Breast epithelium (tissue), 3 donors: ENCODE measurements around the gene MAD1L1.

Experiments used
- POLR2A ChIP-seq: fragments of 450-650 bp; IDR thresholded peaks from one replicate; pipeline ENCODE4 v1.6.1; 2016; ENCODE audit warnings: antibody characterized with exemption, mild to moderate bottlenecking, moderate library complexity
- POLR2AphosphoS5 ChIP-seq, 3 donors: sonication (generic); formaldehyde crosslinking; IDR thresholded peaks; one replicate each; pipeline ENCODE4 v1.6.1; 2017; ENCODE audit warnings: antibody characterized with exemption in 3 of 3

DNA sequence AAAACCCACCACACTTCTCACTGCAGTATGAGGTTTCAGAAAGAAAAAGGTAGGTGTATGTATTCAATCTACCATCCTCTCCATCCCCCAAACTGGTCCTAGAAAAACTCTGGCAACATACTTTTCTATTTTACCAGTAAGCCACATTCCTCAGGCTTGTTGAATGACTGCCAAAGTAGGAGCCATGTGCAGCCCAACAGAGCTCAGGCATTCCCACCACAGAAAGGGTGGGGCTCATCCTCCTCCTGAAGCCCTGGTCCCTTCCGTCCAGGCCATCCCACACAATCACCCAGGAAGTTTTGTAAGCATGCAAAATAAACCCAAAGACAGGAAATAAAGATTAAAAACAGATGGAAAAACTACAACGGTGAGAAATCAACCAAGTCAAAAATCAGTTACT lies 57.2 kb downstream of the MAD1L1 start:
- TF ChIP-seq POLR2A, result no peak
- no peak for TF ChIP-seq POLR2AphosphoS5 (IDR thresholded peaks at IDR 0.05)
